HG02588 (cell line): ENCODE data around the gene ZSCAN10.

Source experiments
- ATAC-seq: cut with Tn5 transposase; IDR thresholded peaks from one replicate; pipeline ENCODE4 v1.9.1; 2021; ENCODE audit warnings: mild to moderate bottlenecking, moderate library complexity; ENCODE audit not compliant: unreplicated experiment

Gene ZSCAN10

GRCh38 chr16:3049921-3050481, 49.1 kb downstream of the ZSCAN10 start:
- ATAC-seq: no peak

DNA sequence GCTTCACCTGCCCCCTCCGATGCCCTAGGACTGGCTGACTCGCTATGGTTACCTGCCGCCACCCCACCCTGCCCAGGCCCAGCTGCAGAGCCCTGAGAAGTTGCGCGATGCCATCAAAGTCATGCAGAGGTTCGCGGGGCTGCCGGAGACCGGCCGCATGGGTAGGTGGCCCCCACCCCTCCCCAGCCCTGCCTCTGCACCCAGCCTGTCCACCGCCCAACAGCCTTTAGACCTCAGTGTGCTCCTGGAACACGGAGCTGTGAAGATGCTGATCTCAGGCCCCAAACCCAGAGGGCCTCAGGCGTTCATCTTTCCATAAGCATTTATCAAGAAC, 51.7 kb downstream of the ZSCAN10 start:
- no peak for ATAC-seq

DNA sequence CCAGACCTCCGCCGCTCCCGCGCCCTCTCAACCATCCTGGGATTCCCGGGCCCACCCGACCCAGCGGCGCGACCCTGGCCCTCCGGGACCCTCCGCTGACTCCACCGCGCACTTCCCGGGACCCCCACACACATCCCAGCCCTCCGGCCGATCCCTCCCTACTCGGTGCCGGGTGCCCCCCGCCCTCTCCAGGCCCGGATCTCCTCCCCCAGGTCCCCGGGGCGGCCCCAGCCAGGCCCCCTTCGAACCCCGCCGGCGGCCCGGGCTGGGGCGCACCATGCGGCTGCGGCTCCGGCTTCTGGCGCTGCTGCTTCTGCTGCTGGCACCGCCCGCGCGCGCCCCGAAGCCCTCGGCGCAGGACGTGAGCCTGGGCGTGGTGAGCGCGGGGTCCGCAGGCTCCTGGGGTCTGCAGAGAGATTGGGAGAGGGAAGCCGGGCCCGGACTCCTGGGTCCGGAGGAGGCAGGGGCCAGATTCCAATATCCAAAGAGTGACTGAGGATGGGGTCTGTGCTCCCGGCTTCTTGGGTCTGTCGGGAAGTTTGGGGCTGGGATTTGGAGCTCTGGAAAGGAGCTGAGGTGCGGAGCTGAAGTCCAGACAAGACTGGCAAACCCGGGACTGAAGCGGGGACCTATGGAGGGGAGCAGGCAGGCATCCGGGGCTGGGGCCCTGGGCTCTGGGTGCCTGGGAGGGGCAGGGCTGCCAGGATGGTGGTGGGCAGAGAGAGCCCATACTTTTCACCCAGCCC, 52.3 kb downstream of the ZSCAN10 start:
- ATAC-seq: no peak

DNA sequence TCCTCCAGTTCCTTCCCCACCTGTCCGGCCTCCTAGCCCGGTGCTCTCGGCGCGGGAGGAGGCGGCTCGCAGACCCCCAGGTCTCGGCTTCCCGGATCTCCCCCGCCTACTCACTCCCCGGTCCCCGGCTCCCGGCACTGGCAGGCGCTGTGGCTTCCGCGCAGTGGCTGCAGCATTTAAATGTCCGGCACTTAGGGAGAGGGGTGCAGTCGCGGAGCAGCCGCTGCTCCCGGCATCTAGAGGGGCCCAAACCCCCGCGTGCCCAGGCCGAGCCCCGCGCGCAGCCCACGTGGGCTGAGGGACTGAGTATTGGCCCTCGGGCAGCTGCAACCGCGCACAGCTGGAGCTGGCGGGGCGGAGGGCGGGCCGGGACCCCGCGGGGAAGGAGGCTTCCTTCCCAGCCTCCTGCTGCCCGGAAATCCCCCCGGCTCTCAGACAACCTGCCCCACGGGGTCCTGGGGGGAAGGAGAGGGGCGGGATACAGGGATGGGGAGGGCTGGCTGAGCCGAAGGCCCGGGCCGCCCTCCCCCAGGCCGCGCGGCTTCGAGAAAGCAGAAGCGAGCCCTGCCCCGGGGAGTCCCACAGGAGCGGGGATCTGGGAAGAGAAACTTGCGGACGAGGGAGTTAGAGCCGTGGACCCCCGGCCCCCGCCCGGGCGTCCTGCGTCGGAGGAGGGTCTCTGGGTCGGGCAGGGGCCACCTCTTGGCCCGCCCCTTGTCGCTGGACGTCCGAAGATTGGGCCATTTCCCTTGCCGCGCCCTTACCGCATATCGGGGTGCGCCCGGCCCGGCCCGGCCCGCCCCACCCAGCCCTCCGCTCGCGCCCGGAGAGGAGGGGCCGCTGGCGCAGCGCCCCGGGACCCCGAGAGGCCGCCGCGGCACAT, 53.1 kb downstream of the ZSCAN10 start, which contains the start of gene MMP25:
MMP25 (plus strand) TSS at position 804 of the 883 bp plus-strand sequence. CDS start 357 bp downstream, outside the sequence.
- ATAC-seq: no peak

DNA sequence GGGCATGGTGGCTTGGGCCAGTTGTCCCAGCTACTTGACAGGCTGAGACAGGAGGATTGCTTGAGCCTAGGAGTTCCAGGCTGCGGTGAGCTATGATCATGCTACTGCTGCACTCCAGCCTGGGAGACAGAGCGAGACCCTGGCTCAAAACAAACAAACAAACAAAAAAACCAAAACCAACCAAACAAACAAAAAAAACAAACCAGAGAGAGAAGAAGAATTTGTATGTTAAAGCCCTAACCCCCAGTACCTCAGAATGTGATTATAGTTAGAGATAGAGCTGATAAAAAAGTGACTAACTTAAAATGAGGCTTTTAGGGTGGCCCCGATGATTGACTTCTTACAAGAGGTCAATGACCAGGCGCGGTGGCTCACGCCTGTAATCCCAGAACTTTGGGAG, 54.4 kb downstream of the ZSCAN10 start:
- ATAC-seq: no peak

DNA sequence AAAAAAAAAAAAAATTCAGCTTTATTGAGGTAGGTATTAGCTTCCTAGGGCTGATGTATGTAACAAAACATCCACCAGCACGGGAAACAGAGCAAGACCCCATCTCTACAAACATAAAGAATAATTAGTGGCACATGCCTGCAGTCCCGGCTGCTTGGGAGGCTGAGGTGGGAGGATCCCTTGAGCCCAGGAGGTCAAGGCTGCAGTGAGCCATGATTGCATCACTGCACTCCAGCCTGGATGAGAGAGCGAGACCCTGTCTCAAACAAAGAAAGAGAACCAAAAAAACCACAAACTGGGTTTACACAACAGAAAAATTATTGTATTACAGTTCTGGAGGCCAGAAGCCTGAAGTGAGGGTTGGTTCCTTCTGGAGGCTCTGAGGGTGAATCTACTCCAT, 56.7 kb downstream of the ZSCAN10 start:
- no peak for ATAC-seq

DNA sequence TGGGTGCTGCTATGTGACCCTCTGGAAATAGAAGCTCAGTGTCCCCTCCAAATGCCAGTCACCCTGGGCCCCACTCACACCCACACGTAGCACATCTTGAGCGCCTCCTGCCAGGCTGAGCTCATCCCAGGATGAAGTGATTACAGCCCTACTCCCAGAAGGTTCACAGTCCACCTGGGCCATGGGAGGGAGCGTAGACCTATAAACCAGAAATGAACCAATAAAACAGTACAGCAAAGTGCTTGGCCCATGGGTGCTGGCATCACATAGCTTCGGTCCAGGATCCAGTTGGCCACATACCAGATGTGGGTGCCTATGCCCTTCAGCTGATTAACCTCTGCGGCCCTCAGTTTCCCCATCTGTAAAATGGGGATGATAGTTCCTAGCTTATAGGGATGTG, 60.2 kb downstream of the ZSCAN10 start:
- no peak for ATAC-seq
